ENCODE data around the gene SPATA9. TPM values are rescaled to one million over a fixed set of nuclear protein-coding genes. Genes with fewer than 3 reads are reported as not detected.

SPATA9 gene
- total and polyA plus RNA-seq, 11 donors: 0.17 to 0.99 (median 0.53) TPM; not detected in 7

GRCh38 chr5:95644351-95645042 is 38.3 kb downstream of the SPATA9 start:
- H3K9me3 ChIP-seq: no peaks in the 10 kb centered on the region
- no peaks in the 10 kb centered on the region for H3K27me3 ChIP-seq
- no peak overlapping the region for H3K4me3 ChIP-seq
- 16 to 23% (median 19%) methylated on average over 4 of the region's 4 CpGs for WGBS, 4 donors
- peak overlapping the region in 4 of 12 donors; percentile 17 to 99 (median 95) for H3K27ac ChIP-seq
- no peaks in the 10 kb centered on the region for H3K36me3 ChIP-seq
- peaks cover 0 to 25% (median 9%) of the 10 kb centered on the region in 12 donors for H3K4me1 ChIP-seq
- intact Hi-C loops (cut with DNase I): loop anchor here (1.0 to 10.0 kb wide), 15 partner anchors 88 to 960 kb away; partner anchors contain the start of gene RHOBTB3 (in 3 of the 10)
- peak in 3 of 5 donors; percentile 20 to 34 (median 31) for DNase-seq
- TF ChIP-seq POLR2A (IDR thresholded peaks at IDR 0.05): no peak
- TF ChIP-seq, protein P1, sequence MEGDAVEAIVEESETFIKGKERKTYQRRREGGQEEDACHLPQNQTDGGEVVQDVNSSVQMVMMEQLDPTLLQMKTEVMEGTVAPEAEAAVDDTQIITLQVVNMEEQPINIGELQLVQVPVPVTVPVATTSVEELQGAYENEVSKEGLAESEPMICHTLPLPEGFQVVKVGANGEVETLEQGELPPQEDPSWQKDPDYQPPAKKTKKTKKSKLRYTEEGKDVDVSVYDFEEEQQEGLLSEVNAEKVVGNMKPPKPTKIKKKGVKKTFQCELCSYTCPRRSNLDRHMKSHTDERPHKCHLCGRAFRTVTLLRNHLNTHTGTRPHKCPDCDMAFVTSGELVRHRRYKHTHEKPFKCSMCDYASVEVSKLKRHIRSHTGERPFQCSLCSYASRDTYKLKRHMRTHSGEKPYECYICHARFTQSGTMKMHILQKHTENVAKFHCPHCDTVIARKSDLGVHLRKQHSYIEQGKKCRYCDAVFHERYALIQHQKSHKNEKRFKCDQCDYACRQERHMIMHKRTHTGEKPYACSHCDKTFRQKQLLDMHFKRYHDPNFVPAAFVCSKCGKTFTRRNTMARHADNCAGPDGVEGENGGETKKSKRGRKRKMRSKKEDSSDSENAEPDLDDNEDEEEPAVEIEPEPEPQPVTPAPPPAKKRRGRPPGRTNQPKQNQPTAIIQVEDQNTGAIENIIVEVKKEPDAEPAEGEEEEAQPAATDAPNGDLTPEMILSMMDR (IDR thresholded peaks at IDR 0.05): peak; percentile 43 to 76 (median 70)
- ATAC-seq: peak in 1 of 4 donors; percentile 12

GRCh38 chr5:95643152-95643551 is 39.6 kb downstream of the SPATA9 start:
- 86 to 90% (median 87%) methylated on average over 7 of the region's 7 CpGs for WGBS, 4 donors
- H3K27me3 ChIP-seq: peaks cover 0 to 6% (median 0%) of the 10 kb centered on the region in 9 donors
- no peak overlapping the region for H3K27ac ChIP-seq
- ATAC-seq (no peak), DNase-seq (no peak)
- H3K9me3 ChIP-seq: no peaks in the 10 kb centered on the region
- no peaks in the 10 kb centered on the region for H3K36me3 ChIP-seq
- intact Hi-C loops (cut with DNase I): loop anchor here (5.0 to 10.0 kb wide), 9 partner anchors 132 to 962 kb away; no protein-coding TSS in a partner anchor
- H3K4me3 ChIP-seq: no peak overlapping the region
- no peak for TF ChIP-seq POLR2A (IDR thresholded peaks at IDR 0.05)
- TF ChIP-seq, protein P1 (IDR thresholded peaks at IDR 0.05): no peak
- peaks cover 0 to 25% (median 9%) of the 10 kb centered on the region in 12 donors for H3K4me1 ChIP-seq

DNA sequence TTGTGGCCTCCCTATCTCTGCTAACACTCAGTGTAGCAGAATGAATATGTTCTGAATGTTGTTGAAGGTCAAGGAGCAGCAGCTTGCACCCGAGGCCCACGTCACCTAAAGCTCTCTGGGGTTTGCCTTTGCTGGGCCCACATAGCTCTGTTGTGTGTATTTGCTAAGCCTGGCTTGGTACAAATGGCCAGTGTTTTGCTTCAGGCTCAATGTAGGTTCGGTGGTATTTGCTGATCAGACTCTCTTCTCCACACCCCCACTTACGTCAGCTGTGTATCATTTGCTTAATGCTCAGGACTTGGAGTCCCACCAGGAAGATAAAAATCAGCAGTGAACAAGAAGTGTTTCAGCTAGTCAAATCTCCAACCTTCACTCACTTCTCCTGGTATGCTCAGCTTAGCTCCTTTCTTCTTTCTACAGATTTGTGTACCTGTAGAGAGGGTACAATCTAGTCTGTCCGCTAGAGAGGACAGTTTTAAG is 41.0 kb downstream of the SPATA9 start:
- Histone ChIP-seq H3K27me3 (peaks cover 0 to 6% (median 0%) of the 10 kb centered on the region in 9 donors), H3K4me1 (peaks cover 0 to 15% (median 0%) of the 10 kb centered on the region in 12 donors), H3K9me3 (no peaks in the 10 kb centered on the region), H3K36me3 (no peaks in the 10 kb centered on the region), H3K27ac (no peak overlapping the region), H3K4me3 (no peak overlapping the region)
- WGBS, 4 donors: 73 to 88% (median 81%) methylated on average over 5 of the region's 5 CpGs
- TF ChIP-seq POLR2A (IDR thresholded peaks at IDR 0.05): no peak
- TF ChIP-seq, protein P1 (IDR thresholded peaks at IDR 0.05): no peak
- ATAC-seq (no peak), DNase-seq (no peak)
- intact Hi-C loops (cut with DNase I): loop anchor here (5.0 to 10.0 kb wide), 9 partner anchors 133 to 963 kb away; no protein-coding TSS in a partner anchor

GRCh38 chr5:95638632-95639031 is 44.2 kb downstream of the SPATA9 start:
- DNase-seq: no peak
- no peaks in the 10 kb centered on the region for H3K36me3 ChIP-seq
- 75 to 76% (median 76%) methylated on average over 3 of the region's 3 CpGs for WGBS, 4 donors
- TF ChIP-seq, protein P1 (IDR thresholded peaks at IDR 0.05): no peak
- no peak for TF ChIP-seq POLR2A (IDR thresholded peaks at IDR 0.05)
- no peaks in the 10 kb centered on the region for H3K9me3 ChIP-seq
- H3K4me3 ChIP-seq: no peak overlapping the region
- intact Hi-C loops (cut with DNase I): loop anchor here in 2 of 10 donors (10.0 kb wide), 1 partner anchor 84 kb away; the partner anchor contains the start of genes ARSK (in 2 of the 2) and SKIC3 (in 2 of the 2)
- H3K4me1 ChIP-seq: no peaks in the 10 kb centered on the region
- H3K27ac ChIP-seq: no peak overlapping the region
- ATAC-seq: no peak
- H3K27me3 ChIP-seq: peaks cover 0 to 6% (median 0%) of the 10 kb centered on the region in 9 donors
